Cardiac fibroblast (primary cell): Measurements from ENCODE around the gene BTNL2.

Experiments
- DNase-seq, 2 donors: peaks; one replicate each; pipeline versions ENCODE4 v3.0.0 to v3.0.0-alpha.2; 2010; ENCODE audit warnings: low read depth in 2 of 2
- H3K4me3 ChIP-seq, 2 donors: replicated peaks in 1 of 2; 1 replicate in 1 of 2; 2 replicates in 1 of 2; pipeline ENCODE4 v1.5.1; 2011; ENCODE audit warnings: low read depth in 2 of 2, low read length in 2 of 2, mild to moderate bottlenecking in 2 of 2, moderate library complexity in 1 of 2
- CTCF ChIP-seq: IDR thresholded peaks from one replicate; pipeline ENCODE4 v1.5.1; 2011; ENCODE audit warnings: low read depth, mild to moderate bottlenecking, low read length, inconsistent platforms

The BTNL2 gene

GRCh38 chr6:32387589-32388340 is 19.2 kb downstream of the BTNL2 start:
- no peak overlapping the region for H3K4me3 ChIP-seq
- DNase-seq, result no peak
- TF ChIP-seq CTCF, result no peak

GRCh38 chr6:32386040-32386439 is 20.9 kb downstream of the BTNL2 start:
- H3K4me3 ChIP-seq, result no peak overlapping the region
- no peak for DNase-seq
- no peak for TF ChIP-seq CTCF

- no peak for DNase-seq
- H3K4me3 ChIP-seq, result no peak overlapping the region
- TF ChIP-seq CTCF, result no peak
Measured at GRCh38 chr6:32382757-32383420, 24.1 kb downstream of the BTNL2 start.

GRCh38 chr6:32379545-32379944 is 27.4 kb downstream of the BTNL2 start:
- TF ChIP-seq CTCF, result no peak
- no peak for DNase-seq
- H3K4me3 ChIP-seq, result no peak overlapping the region

- DNase-seq, result no peak
- H3K4me3 ChIP-seq, result no peak overlapping the region
- TF ChIP-seq CTCF, result no peak
Measured at GRCh38 chr6:32375739-32376529, 31.0 kb downstream of the BTNL2 start.

GRCh38 chr6:32371803-32372202 is 35.2 kb downstream of the BTNL2 start, which contains the start of gene TSBP1:
TSBP1 (minus strand) TSS chr6:32371903; CDS start chr6:32371706, 197 bp downstream.
- no peak for TF ChIP-seq CTCF
- DNase-seq, result no peak
- no peak within 1 kb of the TSS for H3K4me3 ChIP-seq
